SK-N-SH (cell line): ENCODE data around the gene VPS18. TPM values are rescaled to one million over a fixed set of nuclear protein-coding genes. Genes with fewer than 3 reads are reported as not detected.

Source experiments
- CTCF ChIA-PET: fragments of 300-600, 350-600 bp; formaldehyde crosslinking; extraction: SDS; loops from one replicate; lab custom pipeline; 2021; lab: Yijun Ruan, JAX
- POLR2A ChIA-PET: fragments of 350-600 bp; sonication (Branson Sonifier 250); formaldehyde crosslinking; extraction: SDS; loops from one replicate; lab custom pipeline; 2020; ENCODE audit warnings: antibody characterized with exemption, inconsistent platforms; lab: Yijun Ruan, JAX
- DNase-seq: peaks from one replicate; pipeline ENCODE4 v3.0.0; 2012
- H2AFZ ChIP-seq: fragments of 200-600 bp; sonication (generic); 2 replicates; pipeline ENCODE4 v1.8.1; 2016; ENCODE audit warnings: antibody characterized with exemption, mild to moderate bottlenecking, low read depth
- H3F3A ChIP-seq: fragments of 200-600 bp; sonication (generic); replicated peaks from 2 replicates; pipeline ENCODE3; 2016; ENCODE audit warnings: antibody characterized with exemption, mild to moderate bottlenecking; ENCODE audit not compliant: insufficient read depth
- H3K27ac ChIP-seq, 2 experiments: fragments of 200-500 bp in 1 of 2; fragments of 200-600 bp in 1 of 2; sonication (Bioruptor generic) in 1 of 2; sonication (generic), shearing (Covaris generic) in 1 of 2; 2 replicates each; pipeline versions ENCODE4 v1.5.1 to v1.6.1; 2014 to 2016; ENCODE audit warnings: low read depth in 2 of 2, inconsistent platforms in 1 of 2, low read length in 1 of 2, mild to moderate bottlenecking in 1 of 2, mixed read lengths in 1 of 2
- H3K27me3 ChIP-seq: fragments of 200-600 bp; sonication (generic), shearing (Covaris generic); 2 replicates; pipeline ENCODE4 v1.6.1; 2016; ENCODE audit warnings: mixed run types; ENCODE audit not compliant: insufficient read depth
- H3K36me3 ChIP-seq, 2 experiments: fragments of 200-500 bp in 1 of 2; fragments of 200-600 bp in 1 of 2; sonication (Bioruptor generic) in 1 of 2; sonication (generic) in 1 of 2; replicated peaks in 1 of 2; 2 replicates each; pipeline versions ENCODE3 to v1.5.1; 2014 to 2016; ENCODE audit warnings: low read length in 1 of 2, mild to moderate bottlenecking in 1 of 2; ENCODE audit not compliant: insufficient read depth in 2 of 2, control insufficient read depth in 1 of 2
- H3K4me1 ChIP-seq, 2 experiments: fragments of 200-500 bp in 1 of 2; fragments of 200-600 bp in 1 of 2; sonication (Bioruptor generic) in 1 of 2; sonication (generic), shearing (Covaris generic) in 1 of 2; 2 replicates each; pipeline versions ENCODE4 v1.5.1 to v1.6.1; 2014 to 2016; ENCODE audit warnings: low read depth in 1 of 2, low read length in 1 of 2, mixed run types in 1 of 2; ENCODE audit not compliant: insufficient read depth in 2 of 2, control insufficient read depth in 1 of 2
- H3K4me2 ChIP-seq: fragments of 200-600 bp; sonication (generic), shearing (Covaris generic); 2 replicates; pipeline ENCODE4 v1.6.1; 2017; ENCODE audit warnings: mixed run types
- H3K4me3 ChIP-seq, 2 experiments: fragments of 200-500 bp in 1 of 2; fragments of 200-600 bp in 1 of 2; sonication (Bioruptor generic) in 1 of 2; sonication (generic), shearing (Covaris generic) in 1 of 2; 2 replicates each; pipeline versions ENCODE4 v1.5.1 to v1.8.1; 2014 to 2016; ENCODE audit warnings: low read depth in 2 of 2, inconsistent platforms in 1 of 2, low read length in 1 of 2, mild to moderate bottlenecking in 1 of 2, mixed read lengths in 1 of 2, moderate library complexity in 1 of 2
- H3K79me2 ChIP-seq: fragments of 200-600 bp; sonication (generic); 2 replicates; pipeline ENCODE4 v1.8.1; 2017; ENCODE audit warnings: mild to moderate bottlenecking; ENCODE audit not compliant: insufficient read depth
- H3K9ac ChIP-seq: fragments of 200-600 bp; sonication (generic); 2 replicates; pipeline ENCODE4 v1.6.1; 2017; ENCODE audit warnings: mixed run types
- H3K9me2 ChIP-seq: fragments of 200-600 bp; sonication (generic); 2 replicates; pipeline ENCODE4 v1.6.1; 2017; ENCODE audit warnings: mixed run types
- H3K9me3 ChIP-seq: fragments of 200-600 bp; sonication (generic); 2 replicates; pipeline ENCODE4 v1.6.1; 2017; ENCODE audit warnings: mixed run types, mild to moderate bottlenecking, moderate library complexity
- H4K20me1 ChIP-seq: fragments of 200-600 bp; sonication (generic); 2 replicates; pipeline ENCODE4 v1.6.1; 2017; ENCODE audit warnings: mild to moderate bottlenecking, mixed run types; ENCODE audit not compliant: insufficient read depth
- CHD2 ChIP-seq: fragments of 150-350 bp; IDR thresholded peaks from 2 replicates; pipeline ENCODE4 v1.6.1; 2018; ENCODE audit warnings: low read length; ENCODE audit not compliant: partially characterized antibody
- EP300 ChIP-seq, 2 experiments: IDR thresholded peaks; 2 replicates each; pipeline versions ENCODE4 v1.4.0 to v1.6.1; 2012; ENCODE audit warnings: borderline replicate concordance in 1 of 2, low read depth in 1 of 2, low read length in 1 of 2
- FOSL2 ChIP-seq: IDR thresholded peaks from 2 replicates; pipeline ENCODE4 v1.4.0; 2012; ENCODE audit warnings: low read depth, mild to moderate bottlenecking, moderate library complexity, borderline replicate concordance
- GABPA ChIP-seq: IDR thresholded peaks from 2 replicates; pipeline ENCODE4 v1.4.0; 2012; ENCODE audit warnings: low read depth, mild to moderate bottlenecking
- JUND ChIP-seq: IDR thresholded peaks from 2 replicates; pipeline ENCODE4 v1.4.0; 2012
- NRF1 ChIP-seq: IDR thresholded peaks from 2 replicates; pipeline ENCODE4 v1.6.1; 2012; ENCODE audit warnings: low read depth, mild to moderate bottlenecking, low read length
- POLR2AphosphoS5 ChIP-seq: IDR thresholded peaks from 2 replicates; pipeline ENCODE4 v1.6.1; 2012; ENCODE audit warnings: low read depth, low read length
- RCOR1 ChIP-seq: fragments of 150-350 bp; IDR thresholded peaks from 2 replicates; pipeline ENCODE4 v1.6.1; 2017; ENCODE audit warnings: antibody characterized with exemption, low read length
- TCF12 ChIP-seq: IDR thresholded peaks from 2 replicates; pipeline ENCODE4 v1.4.0; 2012
- WGBS: methylation state at CpG from one replicate; pipeline ENCODE4 v1.1.6; 2017; ENCODE audit warnings: low lambda C conversion rate; 5-methylcytosine and 5-hydroxymethylcytosine counted together
- polyA plus RNA-seq, 3 experiments: library from polyadenylated mRNA; depleted of rRNA; stranded (reverse); fragments of >200 nt; gene quantifications; 2 replicates each; pipeline ENCODE4 v1.2.3, GENCODE V29; 2012
- TF ChIP-seq, protein P1 (sequence below): fragments of 200-600 bp; sonication (generic); IDR thresholded peaks from 2 replicates; pipeline ENCODE4 v1.6.1; 2017; ENCODE audit warnings: antibody characterized with exemption, mild to moderate bottlenecking, moderate library complexity
- TF ChIP-seq, protein P2 (sequence below): IDR thresholded peaks from 2 replicates; pipeline ENCODE4 v1.6.1; 2012; ENCODE audit warnings: mild to moderate bottlenecking, low read depth, low read length, moderate library complexity
- TF ChIP-seq, protein P3 (sequence below): IDR thresholded peaks from 2 replicates; pipeline ENCODE4 v1.4.0; 2012; ENCODE audit warnings: low read depth, borderline replicate concordance

Gene VPS18
- polyA plus RNA-seq, 1 of the 3 experiments (the other 2 are of a cell fraction), result 14.1 TPM

DNA sequence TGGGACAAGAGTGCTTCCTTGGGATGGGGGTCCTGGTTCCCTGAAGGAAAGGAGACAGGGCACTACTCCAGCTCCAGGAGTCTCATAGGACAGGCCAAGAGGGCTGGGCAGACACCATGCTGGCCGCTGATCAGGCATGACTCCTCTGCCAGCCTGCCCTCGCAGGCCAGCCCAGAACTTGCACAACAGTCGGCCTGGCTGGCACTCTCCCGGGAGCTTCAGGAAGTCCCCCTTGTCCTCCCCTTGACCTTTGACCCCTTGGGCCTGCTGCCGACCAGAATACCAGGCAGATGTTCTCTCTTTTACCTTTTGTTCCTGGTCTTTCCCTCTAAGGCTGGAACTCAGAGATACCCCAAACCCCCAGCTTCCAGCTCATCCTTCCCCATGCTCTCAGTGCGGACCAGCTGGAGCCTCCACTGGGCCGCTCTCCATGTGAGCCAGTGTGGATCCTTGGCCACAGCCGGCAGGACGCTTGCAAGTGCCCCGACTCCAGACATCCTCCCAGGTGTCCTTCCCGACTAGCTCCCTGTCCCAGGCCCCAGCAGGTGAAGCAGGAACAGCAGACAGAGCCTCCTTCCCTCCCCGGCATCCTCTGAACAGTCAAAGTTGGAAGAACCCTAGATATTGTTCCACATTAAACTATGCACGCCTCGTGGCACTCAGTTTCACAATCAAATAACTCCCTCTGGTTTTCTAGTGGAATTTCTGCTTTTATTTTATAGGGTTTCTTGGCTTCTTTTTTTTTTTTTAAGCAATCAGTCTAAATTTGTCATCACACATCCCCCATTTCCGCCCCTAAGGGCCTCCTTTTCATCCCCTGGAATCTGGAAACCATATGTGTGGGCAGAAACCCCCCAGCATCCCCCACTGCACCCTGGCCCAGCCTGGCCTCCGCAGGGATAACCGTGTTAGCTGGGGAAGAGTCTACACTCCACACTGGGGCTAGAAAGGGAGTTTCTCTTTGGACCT, 15.7 kb downstream of the VPS18 start:
- H3K27me3 ChIP-seq, result no peaks in the 10 kb centered on the region
- peaks cover 26% of the 10 kb centered on the region for H3F3A ChIP-seq
- no peak overlapping the region for H2AFZ ChIP-seq
- H3K9me3 ChIP-seq, result no peaks in the 10 kb centered on the region
- ChIA-PET CTCF (interaction anchor here (1.0 to 23.8 kb wide), 5 partner anchors 13 to 274 kb away, joined by 4 to 675 read pairs (median 116); partner anchors contain the start of genes CHAC1, DLL4 and VPS18), POLR2A (interaction anchor here (1.2 kb wide), 1 partner anchor 32 kb away, joined by 4 read pairs; no protein-coding TSS in a partner anchor)
- peaks cover 12 to 42% of the 10 kb centered on the region in 2 experiments; a peak in 3 of 4 replicates for H3K4me1 ChIP-seq
- TF ChIP-seq, protein P1, sequence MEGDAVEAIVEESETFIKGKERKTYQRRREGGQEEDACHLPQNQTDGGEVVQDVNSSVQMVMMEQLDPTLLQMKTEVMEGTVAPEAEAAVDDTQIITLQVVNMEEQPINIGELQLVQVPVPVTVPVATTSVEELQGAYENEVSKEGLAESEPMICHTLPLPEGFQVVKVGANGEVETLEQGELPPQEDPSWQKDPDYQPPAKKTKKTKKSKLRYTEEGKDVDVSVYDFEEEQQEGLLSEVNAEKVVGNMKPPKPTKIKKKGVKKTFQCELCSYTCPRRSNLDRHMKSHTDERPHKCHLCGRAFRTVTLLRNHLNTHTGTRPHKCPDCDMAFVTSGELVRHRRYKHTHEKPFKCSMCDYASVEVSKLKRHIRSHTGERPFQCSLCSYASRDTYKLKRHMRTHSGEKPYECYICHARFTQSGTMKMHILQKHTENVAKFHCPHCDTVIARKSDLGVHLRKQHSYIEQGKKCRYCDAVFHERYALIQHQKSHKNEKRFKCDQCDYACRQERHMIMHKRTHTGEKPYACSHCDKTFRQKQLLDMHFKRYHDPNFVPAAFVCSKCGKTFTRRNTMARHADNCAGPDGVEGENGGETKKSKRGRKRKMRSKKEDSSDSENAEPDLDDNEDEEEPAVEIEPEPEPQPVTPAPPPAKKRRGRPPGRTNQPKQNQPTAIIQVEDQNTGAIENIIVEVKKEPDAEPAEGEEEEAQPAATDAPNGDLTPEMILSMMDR, result no peak
- no peak for TF ChIP-seq FOSL2
- TF ChIP-seq RCOR1, result peak; percentile 66; the same call in 1 of the 2 replicates
- peak; percentile 35 for TF ChIP-seq CHD2
- TF ChIP-seq EP300 (IDR thresholded peaks at IDR 0.05; ENCODE audit: borderline replicate concordance in 1 of 2, low read depth in 1 of 2, low read length in 1 of 2), result peak in 1 of 2 experiments; percentile 29; a peak in 1 of 4 replicates
- TF ChIP-seq, protein P2, sequence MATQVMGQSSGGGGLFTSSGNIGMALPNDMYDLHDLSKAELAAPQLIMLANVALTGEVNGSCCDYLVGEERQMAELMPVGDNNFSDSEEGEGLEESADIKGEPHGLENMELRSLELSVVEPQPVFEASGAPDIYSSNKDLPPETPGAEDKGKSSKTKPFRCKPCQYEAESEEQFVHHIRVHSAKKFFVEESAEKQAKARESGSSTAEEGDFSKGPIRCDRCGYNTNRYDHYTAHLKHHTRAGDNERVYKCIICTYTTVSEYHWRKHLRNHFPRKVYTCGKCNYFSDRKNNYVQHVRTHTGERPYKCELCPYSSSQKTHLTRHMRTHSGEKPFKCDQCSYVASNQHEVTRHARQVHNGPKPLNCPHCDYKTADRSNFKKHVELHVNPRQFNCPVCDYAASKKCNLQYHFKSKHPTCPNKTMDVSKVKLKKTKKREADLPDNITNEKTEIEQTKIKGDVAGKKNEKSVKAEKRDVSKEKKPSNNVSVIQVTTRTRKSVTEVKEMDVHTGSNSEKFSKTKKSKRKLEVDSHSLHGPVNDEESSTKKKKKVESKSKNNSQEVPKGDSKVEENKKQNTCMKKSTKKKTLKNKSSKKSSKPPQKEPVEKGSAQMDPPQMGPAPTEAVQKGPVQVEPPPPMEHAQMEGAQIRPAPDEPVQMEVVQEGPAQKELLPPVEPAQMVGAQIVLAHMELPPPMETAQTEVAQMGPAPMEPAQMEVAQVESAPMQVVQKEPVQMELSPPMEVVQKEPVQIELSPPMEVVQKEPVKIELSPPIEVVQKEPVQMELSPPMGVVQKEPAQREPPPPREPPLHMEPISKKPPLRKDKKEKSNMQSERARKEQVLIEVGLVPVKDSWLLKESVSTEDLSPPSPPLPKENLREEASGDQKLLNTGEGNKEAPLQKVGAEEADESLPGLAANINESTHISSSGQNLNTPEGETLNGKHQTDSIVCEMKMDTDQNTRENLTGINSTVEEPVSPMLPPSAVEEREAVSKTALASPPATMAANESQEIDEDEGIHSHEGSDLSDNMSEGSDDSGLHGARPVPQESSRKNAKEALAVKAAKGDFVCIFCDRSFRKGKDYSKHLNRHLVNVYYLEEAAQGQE, result no peak
- no peak for TF ChIP-seq TCF12
- DNase-seq, result peak; percentile 70
- no peak overlapping the region for H3K27ac ChIP-seq
- no peaks in the 10 kb centered on the region for H3K36me3 ChIP-seq
- no peaks in the 10 kb centered on the region for H4K20me1 ChIP-seq
- H3K4me3 ChIP-seq, result no peak overlapping the region
- H3K9me2 ChIP-seq, result no peaks in the 10 kb centered on the region
- 74% methylated on average over 14 of the region's 17 CpGs for WGBS
- no peaks in the 10 kb centered on the region for H3K79me2 ChIP-seq
- no peak overlapping the region for H3K9ac ChIP-seq
- H3K4me2 ChIP-seq, result no peak overlapping the region

DNA sequence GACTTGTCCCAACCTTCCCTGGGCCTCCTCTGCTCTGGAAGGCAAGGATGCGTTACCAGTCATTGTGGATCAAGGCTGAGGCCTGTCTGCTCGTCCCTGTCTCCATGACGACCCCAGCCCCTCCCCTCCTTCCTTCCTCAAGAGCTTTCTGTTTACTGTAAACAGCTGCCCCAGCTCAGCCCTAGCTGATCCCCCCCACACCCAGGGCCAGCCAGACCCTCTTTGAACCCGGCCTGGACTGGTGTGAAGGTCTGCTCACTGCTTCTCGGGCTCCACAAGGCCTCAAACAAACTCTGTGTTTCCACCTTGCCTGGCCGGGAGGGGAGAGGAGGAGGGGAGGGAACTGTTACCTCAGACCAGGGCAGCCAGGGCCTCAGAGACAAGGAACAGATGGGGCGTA, 16.9 kb downstream of the VPS18 start:
- no peaks in the 10 kb centered on the region for H3K9me3 ChIP-seq
- H3K9ac ChIP-seq, result no peak overlapping the region
- H3K4me2 ChIP-seq, result no peak overlapping the region
- H3K4me3 ChIP-seq, result no peak overlapping the region
- H2AFZ ChIP-seq, result no peak overlapping the region
- peak; percentile 62 for DNase-seq
- H3K36me3 ChIP-seq, result no peaks in the 10 kb centered on the region
- peaks cover 17% of the 10 kb centered on the region for H3F3A ChIP-seq
- no peaks in the 10 kb centered on the region for H3K9me2 ChIP-seq
- H3K79me2 ChIP-seq, result no peaks in the 10 kb centered on the region
- H3K27ac ChIP-seq, result no peak overlapping the region
- H4K20me1 ChIP-seq, result no peaks in the 10 kb centered on the region
- 77% methylated on average over 7 of the region's 7 CpGs for WGBS
- no peaks in the 10 kb centered on the region for H3K27me3 ChIP-seq
- POLR2A ChIA-PET, result interaction anchor here (0.6 to 1.2 kb wide), 4 partner anchors 17 to 764 kb away, joined by 3 to 4 read pairs (median 3); partner anchors contain the start of genes CHAC1 and VPS18
- peaks cover 12 to 39% of the 10 kb centered on the region in 2 experiments; a peak in 3 of 4 replicates for H3K4me1 ChIP-seq
- CTCF ChIA-PET, result interaction anchor here (0.6 to 23.8 kb wide), 5 partner anchors 15 to 303 kb away, joined by 3 to 675 read pairs (median 116); partner anchors contain the start of genes CHAC1, DLL4 and VPS18
- TF ChIP-seq JUND (no peak), NRF1 (no peak), POLR2AphosphoS5 (no peak), GABPA (no peak)
- TF ChIP-seq, protein P2, result no peak
- TF ChIP-seq, protein P3, sequence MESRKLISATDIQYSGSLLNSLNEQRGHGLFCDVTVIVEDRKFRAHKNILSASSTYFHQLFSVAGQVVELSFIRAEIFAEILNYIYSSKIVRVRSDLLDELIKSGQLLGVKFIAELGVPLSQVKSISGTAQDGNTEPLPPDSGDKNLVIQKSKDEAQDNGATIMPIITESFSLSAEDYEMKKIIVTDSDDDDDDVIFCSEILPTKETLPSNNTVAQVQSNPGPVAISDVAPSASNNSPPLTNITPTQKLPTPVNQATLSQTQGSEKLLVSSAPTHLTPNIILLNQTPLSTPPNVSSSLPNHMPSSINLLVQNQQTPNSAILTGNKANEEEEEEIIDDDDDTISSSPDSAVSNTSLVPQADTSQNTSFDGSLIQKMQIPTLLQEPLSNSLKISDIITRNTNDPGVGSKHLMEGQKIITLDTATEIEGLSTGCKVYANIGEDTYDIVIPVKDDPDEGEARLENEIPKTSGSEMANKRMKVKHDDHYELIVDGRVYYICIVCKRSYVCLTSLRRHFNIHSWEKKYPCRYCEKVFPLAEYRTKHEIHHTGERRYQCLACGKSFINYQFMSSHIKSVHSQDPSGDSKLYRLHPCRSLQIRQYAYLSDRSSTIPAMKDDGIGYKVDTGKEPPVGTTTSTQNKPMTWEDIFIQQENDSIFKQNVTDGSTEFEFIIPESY, result no peak
